Fibroblast of peridontal ligament (primary cell): ENCODE results near the gene SEMA3C.
A peak's percentile ranks its signal among the peaks of the same experiment; 100 is the strongest.

ENCODE experiments used
- DNase-seq: peaks from one replicate; pipeline ENCODE4 v3.0.0-alpha.2; 2010; ENCODE audit errors: extremely low read depth

SEMA3C gene

GRCh38 chr7:80736371-80737125, 182.3 kb downstream of the SEMA3C start:
- no peak for DNase-seq

- no peak for DNase-seq
Measured at GRCh38 chr7:80735330-80735729, 183.5 kb downstream of the SEMA3C start.

- DNase-seq = no peak
Measured at GRCh38 chr7:80734011-80734410, 184.8 kb downstream of the SEMA3C start.

GRCh38 chr7:80733333-80733915, 185.4 kb downstream of the SEMA3C start:
- no peak for DNase-seq

GRCh38 chr7:80732630-80733029, 186.2 kb downstream of the SEMA3C start:
- DNase-seq = no peak

GRCh38 chr7:80731281-80731680, 187.6 kb downstream of the SEMA3C start:
- DNase-seq = no peak

GRCh38 chr7:80729591-80730320, 189.1 kb downstream of the SEMA3C start:
- DNase-seq = peak; percentile 92

- no peak for DNase-seq
Measured at GRCh38 chr7:80726666-80727065, 192.2 kb downstream of the SEMA3C start.

- no peak for DNase-seq
Measured at GRCh38 chr7:80725181-80725611, 193.7 kb downstream of the SEMA3C start.

- peak; percentile 62 for DNase-seq
Measured at GRCh38 chr7:80724249-80724871, 194.5 kb downstream of the SEMA3C start.

GRCh38 chr7:80722616-80723195, 196.1 kb downstream of the SEMA3C start:
- peak; percentile 100 for DNase-seq

GRCh38 chr7:80721883-80722615, 196.8 kb downstream of the SEMA3C start:
- DNase-seq = peak; percentile 93

GRCh38 chr7:80720146-80720545, 198.7 kb downstream of the SEMA3C start:
- DNase-seq = peak; percentile 42

GRCh38 chr7:80719261-80719660, 199.6 kb downstream of the SEMA3C start:
- peak; percentile 47 for DNase-seq

GRCh38 chr7:80711531-80711930, 207.3 kb downstream of the SEMA3C start:
- peak; percentile 86 for DNase-seq

GRCh38 chr7:80708123-80708522, 210.7 kb downstream of the SEMA3C start:
- DNase-seq = no peak

GRCh38 chr7:80707318-80707717, 211.5 kb downstream of the SEMA3C start:
- DNase-seq = peak; percentile 33

- DNase-seq = no peak
Measured at GRCh38 chr7:80705130-80705781, 213.6 kb downstream of the SEMA3C start.

- no peak for DNase-seq
Measured at GRCh38 chr7:80703272-80703671, 215.6 kb downstream of the SEMA3C start.

GRCh38 chr7:80699721-80700256, 219.1 kb downstream of the SEMA3C start:
- DNase-seq = peak; percentile 74
